Measurements from ENCODE around the gene CDC25C. TPM values are rescaled to one million over a fixed set of nuclear protein-coding genes. Genes with fewer than 3 reads are reported as not detected.
A peak's percentile ranks its signal among the peaks of the same experiment; 100 is the strongest.
"Not testable (repeated sequence)": the region's sequence is repeated elsewhere in the genome, so short reads cannot be mapped to it uniquely, and the experiment has no call there.

The CDC25C gene
- total RNA-seq, 1 donor from 2014 or later: 2.4 TPM

DNA sequence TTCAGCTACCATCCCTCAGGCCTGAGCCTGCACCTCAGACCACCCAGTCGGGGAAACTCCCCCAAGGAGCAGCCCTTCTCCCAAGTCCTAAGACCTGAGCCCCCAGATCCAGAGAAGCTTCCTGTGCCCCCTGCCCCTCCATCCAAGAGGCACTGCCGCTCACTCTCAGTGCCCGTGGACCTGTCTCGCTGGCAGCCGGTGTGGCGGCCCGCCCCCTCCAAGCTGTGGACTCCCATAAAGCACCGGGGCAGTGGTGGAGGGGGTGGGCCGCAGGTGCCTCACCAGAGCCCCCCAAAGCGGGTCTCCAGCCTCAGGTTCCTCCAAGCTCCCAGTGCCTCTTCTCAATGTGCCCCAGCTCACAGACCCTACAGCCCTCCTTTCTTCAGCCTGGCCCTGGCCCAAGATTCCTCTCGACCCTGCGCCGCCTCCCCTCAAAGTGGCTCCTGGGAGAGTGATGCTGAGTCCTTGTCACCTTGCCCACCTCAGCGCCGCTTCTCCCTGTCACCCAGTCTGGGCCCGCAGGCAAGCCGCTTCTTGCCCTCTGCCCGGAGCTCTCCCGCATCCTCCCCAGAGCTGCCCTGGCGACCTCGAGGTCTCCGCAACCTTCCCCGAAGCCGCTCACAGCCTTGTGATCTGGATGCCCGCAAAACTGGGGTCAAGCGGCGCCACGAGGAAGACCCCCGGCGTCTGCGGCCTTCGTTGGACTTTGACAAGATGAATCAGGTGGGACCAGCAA is 13.5 kb upstream of the CDC25C start:
- DNase-seq: no peak

DNA sequence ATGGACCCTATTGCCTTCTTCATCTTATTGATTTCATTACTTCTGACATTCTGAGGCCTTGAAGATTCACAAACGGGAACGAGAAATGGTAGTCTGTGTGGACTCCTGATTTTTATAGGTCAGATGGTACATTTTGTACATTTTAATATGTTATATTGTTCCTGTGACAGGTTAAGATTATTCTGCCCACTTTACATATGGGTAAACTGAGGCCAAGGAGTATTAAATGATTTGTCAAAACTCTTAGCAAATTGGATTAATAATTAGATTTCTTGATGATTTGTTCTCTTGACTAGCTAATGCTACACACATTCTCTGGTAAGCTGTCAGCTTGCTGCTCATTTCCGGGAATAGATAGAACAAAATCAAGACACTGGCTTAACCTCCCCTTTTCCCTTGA is 8.4 kb upstream of the CDC25C start:
- DNase-seq: no peak

DNA sequence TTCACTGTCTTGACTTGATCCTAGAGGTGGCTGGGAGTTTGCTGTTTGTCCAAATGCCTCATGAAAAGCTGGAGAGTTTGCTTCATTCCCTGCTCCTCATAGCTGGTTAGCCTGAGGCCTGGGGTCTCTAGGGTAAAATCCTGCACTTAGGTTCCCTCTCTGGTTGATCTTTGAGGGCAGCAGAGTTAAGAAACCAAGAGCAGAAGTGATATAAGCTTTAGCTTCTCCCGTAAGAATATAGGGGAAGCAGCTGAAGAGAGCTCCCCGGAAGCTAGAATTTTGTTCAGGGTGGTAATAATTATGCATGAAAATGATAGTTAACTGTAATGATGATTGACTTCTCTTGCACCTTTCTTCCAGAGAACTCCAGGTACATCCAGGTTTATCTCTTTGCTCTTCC is 7.9 kb upstream of the CDC25C start:
- DNase-seq: no peak

DNA sequence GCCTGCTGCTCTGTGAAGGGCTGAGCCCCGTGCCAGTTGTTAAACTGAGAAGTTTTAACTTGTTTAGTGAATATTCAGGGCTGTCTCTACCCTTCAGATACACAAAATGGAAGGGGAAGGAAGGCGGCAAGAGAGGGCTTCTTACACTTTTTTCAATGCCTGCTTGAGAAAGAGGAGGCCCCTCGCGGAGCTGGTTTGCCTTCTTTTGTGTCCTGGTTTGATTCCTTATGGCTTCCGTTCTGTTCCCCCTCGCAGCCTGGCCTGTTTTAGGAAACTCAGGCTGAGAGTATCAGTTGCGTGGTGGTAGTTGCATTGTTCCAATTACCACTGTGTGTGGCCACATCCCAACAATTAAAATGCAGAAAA is 7.5 kb upstream of the CDC25C start:
- DNase-seq: peak; percentile 40

DNA sequence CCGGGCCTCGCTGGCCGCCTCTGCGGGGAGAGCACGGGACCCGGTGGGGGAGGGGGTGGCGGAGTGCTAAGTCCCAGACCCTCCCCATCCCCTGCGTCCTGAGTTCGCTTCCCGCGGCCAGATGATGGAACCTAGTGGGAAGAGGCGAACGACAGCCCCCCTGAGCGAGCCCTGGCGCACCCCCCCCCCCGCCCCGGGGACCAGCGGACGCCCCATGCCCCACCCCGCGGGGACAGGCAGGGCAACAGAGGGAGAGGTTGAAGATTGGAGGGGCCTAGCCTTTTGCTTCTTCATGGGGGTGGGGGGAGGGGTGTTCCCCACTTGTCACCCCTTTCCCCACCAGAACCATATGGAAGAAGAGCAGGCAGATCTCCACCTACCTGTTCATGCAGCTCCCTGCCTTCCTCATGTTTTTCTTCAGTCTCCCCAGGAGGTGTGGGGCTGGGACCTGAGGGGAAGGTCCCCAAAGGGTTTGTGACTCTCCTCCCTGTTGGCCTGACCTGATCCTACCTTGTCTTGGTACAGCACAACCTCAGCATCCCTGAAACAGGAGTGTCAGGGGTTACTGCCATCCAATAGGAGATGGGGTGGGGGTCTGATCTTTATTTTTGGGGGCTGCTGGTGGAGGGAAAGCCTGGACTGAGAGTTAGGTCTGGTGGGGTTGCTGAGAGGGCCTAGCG is 6.9 kb upstream of the CDC25C start:
- peak; percentile 19 for DNase-seq

DNA sequence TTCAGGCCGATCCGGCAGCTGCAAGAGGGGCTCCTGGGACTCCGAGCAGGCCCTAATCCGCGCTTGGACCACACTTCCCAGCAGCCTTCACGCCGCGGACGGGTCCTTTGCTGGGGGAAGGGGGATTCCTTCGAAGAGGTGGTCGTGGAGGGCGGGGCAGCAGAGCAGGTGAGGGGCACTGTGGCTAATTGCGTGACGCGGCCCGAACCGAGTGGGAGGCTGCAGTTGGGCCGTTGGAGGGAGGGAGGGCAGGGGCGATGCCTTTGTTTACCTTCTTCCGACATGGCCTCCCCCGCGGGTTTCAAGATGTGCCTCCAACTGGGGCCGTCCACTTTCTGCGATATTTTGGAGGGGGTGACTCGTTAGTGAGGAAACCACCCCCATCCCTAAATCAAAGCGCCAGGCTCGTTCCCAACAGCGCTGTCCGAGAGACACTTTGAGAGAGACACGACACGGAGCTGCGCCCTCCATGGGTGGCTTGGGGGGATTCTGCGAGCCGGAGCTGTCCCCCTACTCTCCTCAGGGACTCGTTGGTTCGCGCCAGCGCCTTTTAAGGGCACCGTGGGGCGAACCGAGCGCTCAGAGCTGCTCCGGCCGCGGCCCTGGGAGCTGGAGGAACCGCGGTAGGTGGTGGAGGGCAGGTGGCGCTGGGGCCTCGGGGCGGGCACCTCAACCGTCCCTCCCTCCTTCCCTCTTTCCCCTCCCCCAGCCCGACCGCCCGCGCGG is 6.2 kb upstream of the CDC25C start, which contains the start of gene FAM53C:
FAM53C (plus strand) TSS at position 582 of the 726 bp plus-strand sequence. CDS start 3,070 bp downstream, outside the sequence.
- DNase-seq: peak; percentile 94

DNA sequence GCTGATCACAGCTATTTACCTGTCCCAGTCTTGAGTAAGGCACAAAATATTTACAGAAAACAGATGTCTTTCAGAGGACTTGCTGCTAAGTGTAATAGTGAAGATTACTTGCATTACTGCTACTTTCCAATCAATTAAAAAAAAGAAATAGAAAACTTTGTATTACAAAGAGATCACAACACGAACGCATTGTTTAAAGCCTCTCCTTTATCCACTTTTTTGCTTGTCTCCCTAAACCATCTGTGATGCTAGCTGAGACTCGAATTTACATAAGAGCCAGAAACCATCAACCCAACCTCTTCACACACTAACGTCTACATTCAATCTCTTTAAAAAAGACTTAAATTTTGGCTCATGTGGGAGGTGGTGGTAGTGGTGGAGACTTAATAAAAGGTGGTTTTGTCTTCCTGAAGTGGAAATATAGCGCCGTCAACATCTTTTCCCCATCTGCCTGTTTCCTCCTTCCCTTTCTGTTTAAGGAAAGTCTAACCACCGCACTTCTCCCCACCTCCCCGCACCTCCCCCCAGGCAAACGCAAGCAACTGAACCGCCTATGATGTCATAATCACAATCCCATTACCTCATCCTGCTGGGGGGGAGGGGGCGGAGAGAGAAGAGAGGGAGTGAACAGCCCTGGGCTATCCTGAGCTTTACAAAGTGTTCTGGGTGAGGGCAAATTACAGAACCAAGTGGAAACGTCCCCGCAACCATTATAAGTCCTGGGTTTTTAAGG is 5.5 kb upstream of the CDC25C start:
- peak; percentile 83 for DNase-seq

DNA sequence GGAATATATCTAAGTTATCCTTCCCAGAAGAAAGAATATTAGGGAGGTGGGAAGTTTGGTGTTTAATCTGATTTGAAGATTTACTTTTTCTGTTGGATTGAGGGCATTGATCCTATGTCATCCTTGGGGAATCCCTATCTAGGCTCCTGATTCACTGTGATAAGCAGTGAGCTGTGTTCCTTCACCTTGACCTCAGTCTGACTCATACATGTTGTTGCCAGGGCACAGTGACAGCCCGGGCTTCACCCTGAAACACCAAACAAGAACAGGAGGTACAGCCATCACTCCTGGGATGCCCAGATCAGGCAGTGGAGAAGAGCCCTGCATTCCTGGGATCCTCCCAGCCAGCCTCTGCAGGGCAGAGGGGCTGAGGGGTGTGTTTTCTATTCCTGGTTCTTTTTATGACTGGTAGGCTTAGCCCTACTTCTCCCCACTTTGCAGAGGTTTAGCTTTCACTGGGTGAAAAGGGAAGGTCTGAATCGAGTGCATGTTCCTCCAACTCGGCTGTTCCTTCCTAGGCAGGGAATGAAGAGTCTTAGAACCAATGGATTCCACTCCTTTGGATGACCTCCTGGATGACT is 3.4 kb upstream of the CDC25C start:
- peak; percentile 25 for DNase-seq

DNA sequence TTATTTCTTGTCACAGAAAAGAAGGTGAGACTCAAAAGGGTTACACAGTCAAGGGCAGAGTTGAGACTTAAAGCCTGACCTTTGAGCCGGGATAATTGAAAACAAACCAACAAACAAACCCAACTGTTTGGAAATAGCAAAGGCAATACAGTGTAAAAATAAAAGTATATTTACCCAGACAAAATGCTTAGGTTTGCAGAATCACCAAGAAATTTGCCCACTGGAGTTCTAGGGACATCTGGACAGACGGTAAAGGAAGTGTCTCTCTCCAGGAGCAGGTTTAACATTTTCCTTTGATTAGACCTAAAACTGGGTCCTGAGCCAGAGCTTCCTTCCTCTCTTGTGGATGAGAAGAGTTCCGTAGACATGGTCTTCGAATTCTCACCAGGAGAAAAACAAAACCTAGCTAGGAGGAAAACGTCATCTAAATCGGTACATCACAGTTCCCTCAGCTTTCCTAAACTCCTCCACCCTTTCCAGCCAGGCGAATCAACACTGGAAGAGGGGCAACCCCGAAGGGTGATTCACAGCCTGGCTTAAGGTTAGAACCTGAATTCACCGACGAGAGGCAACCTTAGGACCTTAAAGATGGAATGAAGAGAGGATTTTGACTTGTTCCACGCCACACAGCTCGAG is 673 bp downstream of the CDC25C start:
- peak; percentile 21 for DNase-seq

DNA sequence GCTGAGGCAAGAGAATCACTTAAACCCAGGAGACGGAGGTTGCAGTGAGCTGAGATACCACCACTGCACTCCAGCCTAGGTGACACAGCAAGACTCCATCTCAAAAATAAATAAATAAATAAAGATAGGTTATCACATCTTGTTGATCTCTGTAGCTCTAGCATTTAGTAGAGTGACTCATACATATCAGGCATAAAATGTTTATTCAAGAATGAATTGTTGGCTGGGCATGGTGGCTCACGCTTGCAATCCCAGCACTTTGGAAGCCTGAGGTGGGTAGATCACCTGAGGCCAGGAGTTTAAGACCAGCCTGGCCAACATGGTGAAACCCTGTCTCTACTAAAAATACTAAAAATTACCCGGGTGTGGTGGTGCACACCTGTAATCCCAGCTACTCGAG is 13.4 kb downstream of the CDC25C start:
- not testable (repeated sequence) for DNase-seq

DNA sequence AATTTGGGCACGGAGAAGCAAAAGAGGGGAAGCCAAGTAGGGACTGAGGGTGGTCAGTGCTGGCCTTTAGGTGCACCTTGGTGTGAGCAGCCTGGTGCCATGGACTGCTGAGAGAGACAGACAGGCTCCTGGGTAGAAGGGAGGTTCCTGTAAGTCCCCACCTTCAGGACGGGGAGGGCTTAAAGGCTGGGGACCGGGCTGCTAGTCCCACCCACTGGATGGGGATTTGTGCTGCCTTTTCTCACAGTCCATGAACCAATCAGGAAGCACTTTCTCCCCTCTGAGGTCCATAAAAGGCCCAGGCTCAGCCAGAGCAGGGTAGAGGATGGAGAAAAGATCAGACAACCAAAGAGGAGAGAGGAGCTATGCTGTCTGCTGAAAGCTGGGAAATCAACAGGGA is 15.2 kb downstream of the CDC25C start:
- DNase-seq: no peak

DNA sequence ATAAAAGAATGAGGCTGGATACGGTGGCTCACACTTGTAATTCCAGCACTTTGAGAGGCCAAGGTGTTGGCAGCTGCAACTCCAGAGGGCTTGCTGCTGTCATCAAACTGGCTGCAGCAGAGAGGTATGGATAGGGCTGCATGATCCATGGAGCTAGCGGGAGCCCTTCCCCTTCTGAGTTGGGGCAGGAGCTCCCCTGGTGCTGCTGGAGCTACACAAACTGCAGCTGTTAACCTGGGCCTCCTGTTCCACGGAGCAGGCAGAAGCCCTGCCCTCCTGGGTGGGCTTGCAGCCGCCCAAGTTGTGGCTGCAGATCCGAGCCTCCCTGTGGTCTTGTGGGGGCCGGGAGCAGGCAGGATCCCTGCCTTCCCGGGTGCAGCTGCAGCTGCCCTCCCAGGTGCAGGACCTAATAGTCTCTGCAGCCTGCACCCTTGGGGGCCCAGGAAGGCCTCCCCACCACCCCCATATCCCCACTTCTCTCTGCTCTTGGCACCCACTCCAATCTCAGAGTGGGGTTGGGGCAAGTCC is 15.8 kb downstream of the CDC25C start:
- no peak for DNase-seq

DNA sequence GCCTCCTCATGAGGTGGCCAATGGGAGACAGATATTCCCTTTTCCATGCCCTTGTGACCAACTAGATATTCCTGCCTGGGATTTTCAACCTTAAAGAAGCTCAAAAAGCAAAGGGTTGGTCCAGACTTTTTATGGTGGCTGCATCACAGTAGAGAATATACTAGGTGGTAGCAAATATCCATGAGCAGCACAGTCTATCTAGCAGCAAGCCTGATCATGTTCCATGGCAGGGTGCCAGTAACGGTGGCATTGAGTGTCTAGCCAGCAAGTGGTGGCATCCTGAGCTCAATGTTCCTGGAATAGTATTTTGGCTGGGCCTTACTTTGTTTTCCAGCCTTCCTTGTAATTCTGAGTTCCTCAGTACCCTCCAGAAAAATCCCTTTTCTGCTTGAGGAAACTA is 25.8 kb downstream of the CDC25C start:
- peak; percentile 10 for DNase-seq

DNA sequence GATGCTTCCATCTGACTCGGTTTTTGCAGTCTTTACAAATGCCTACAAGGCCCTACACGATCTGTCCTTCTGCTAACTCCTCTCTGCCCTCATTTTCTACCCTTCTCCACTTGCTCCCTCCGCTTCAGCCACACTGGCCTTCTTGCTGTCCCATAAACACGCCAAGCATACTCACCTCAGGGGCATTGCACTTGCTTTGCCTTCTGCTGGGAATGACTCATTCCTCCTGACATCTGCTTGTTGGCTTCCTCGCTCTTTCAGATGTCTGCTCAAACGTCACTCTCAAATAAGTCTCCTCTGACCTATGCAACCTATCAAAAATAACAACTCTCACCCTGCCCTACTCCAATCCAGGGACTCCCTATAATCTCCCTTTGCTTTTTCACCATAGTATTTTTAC is 28.2 kb downstream of the CDC25C start:
- DNase-seq: peak; percentile 46

DNA sequence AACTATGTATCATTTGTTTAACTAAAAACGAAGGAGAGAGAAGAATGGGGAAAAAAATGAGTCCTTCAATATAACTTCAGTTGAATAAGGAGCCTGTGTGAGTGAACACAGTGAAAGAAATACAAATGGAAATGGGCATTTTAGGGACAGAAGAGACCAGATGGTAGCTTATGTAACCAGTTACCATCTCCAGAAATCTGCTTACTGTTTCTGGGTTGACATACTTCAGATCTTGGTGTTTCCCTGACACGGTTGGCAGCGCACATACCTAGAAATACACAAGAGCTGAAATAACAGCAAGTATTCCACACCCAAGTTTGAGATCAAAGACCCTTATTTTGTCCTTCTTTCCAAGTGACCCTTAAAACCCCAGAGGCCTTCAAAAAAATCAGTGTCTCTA is 42.3 kb downstream of the CDC25C start:
- DNase-seq: no peak

DNA sequence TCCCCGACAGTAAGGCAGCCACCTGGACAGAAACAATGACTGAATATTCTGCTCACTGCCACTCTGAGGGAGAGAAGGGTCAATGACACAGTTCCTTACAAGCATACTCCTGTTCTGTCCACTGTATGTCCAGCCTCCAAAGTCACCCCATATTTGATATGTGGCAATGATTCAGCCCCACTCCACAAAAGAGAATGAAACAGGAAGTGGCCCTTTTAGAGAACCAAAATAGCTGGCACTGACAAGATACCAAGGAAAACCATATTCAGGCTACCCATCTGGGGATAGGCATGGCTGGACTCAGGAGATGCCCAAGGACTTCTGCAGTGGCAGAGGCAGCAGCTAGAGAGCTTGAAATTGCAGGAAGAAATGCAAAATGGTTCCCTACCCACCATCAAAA is 44.4 kb downstream of the CDC25C start:
- DNase-seq: no peak

DNA sequence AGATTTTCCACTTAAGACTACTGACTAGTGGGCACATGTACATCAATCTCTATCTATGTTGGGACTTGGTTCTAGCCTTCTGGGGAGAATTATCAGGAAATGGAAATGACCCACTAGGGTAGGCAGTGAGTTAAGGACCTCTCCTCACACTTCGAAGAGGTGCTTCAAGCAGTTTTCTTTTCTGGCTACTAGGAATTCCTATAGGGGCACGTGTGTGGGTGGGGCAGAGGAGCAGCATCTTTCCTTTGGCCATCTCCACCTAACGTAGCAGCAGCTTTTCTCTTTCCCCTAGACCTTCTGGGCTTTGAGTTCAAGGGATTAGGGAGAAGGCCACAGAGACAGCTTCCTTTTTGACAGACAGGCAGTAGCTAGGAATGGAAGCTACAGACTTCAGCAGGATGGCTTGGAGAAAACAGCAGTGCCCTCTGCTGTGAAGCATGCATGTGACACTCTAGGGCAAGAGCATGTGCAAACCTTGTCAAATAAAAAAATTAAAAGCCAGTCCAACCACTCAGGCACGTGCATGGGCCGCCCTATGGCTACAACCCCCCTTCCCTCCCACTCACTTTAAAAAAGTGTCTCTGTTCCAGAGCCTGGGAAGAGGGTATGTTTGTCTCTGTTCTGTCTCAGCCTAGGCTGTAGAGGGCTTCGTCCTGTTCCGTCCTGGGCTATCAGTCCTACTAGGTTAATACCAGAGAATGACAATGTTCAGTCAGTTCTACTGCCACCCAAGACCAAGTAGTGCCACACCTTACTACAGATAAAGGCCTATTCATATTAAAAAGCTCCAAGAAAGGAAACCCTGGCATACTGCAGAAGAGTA is 48.5 kb downstream of the CDC25C start:
- DNase-seq: peak; percentile 75

DNA sequence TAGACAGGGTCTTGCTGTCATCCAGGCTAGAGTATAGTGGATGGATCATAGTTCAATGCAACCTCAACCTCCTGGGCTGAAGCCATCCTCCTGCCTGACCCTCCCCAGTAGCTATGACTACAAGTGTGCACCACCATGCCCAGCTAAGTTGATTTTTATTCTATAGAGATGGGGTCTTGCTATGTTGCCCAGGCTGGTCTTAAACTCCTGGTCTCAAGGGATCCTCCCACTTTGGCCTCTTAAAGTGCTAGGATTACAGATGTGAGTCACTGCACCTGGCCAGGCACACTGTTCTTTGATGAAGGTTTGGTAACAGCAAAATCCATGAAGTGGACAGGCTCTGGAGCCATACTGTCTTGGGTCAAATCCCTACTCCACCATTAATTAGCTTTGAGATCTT is 50.7 kb downstream of the CDC25C start:
- no peak for DNase-seq

DNA sequence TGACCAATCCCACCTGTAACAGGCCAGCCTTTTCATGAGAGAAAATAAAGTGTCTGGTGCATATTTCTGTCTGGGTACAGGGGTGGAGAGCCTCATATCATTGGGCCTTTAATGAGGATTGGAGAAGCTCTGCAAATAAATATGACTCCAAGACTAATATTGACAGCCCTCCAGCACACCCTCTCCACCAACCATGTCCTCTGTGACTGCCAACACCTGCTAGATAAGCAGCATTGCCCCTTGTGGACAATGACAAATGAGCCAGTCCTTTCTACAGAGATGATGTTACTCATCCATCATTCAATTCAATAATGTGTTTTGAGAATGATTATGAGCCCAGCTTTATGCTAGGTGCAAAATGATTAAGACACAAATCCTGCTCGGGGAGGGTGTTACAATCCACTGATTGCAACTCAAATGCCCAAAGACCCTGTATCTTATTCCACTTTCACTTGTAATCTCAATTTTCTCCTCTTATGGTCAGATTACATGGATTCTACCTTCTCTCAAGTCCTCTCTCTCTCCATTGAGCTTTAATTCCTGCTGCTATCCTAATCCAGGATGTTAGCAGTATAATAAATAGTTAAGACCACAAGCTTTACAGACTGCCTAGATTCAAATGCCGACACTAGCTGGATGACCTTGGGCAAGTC is 55.1 kb downstream of the CDC25C start:
- no peak for DNase-seq

DNA sequence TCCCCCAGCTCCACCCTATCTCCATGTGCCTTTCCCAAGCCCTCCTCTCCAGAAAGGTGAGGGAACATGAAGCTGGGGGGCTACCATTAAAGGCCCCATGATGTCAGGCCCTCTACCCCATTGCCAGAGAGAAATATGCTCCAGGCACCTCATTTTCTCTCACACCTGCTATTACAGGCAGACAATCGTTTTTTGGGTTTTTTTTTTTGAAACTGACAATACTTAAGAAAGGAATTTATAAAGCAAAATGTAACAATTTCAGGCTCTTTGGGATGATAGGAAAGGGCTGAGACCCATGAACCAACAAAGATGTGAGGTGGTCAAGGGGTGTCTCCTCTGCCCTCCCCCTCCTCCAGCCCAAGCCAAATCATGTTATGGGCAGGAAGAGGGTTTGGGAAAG is 55.7 kb downstream of the CDC25C start:
- no peak for DNase-seq
